Transverse colon (tissue), 3 donors: ENCODE measurements around the gene POP5.

Source experiments
- POLR2A ChIP-seq: fragments of 450-650 bp; IDR thresholded peaks from one replicate; pipeline ENCODE4 v1.6.1; 2016; ENCODE audit warnings: antibody characterized with exemption, mild to moderate bottlenecking, moderate library complexity
- TF ChIP-seq, protein P1 (sequence below), 5 experiments: fragments of 200-600 bp in 3 of 5; fragments of 450-650 bp in 2 of 5; sonication (generic) in 3 of 5; IDR thresholded peaks; 1 replicate in 2 of 5; 2 replicates in 3 of 5; pipeline ENCODE4 v1.5.1; 2016 to 2017; ENCODE audit warnings: antibody characterized with exemption in 5 of 5, inconsistent platforms in 3 of 5, mild to moderate bottlenecking in 2 of 5, moderate library complexity in 1 of 5

DNA sequence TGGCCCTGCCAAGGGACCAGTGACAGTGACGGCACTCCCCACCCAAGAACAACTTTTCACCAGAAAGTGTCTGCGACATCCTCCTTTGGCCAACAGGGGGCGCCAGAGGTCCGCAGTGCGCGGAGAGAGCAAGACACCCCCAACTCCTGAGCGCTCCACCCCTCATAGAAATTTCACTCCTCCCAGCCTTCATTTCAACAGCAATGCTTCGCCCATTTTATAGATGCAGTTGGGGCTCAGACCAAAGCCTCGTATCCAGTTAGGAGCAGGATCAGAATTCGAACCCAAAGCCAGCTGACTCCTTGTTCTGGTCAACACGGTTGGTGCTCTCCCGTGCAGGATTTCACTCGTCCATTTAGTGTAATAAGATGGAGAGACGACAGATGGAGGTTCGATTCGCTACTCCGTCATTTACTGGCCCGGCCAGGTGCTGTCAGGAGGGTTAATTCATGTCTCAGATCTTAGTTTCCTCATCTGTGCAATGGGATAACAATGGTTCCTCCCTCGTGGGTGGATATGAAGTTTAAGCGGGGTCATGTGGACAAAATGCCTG, 2.4 kb upstream of the POP5 start:
- TF ChIP-seq, protein P1, sequence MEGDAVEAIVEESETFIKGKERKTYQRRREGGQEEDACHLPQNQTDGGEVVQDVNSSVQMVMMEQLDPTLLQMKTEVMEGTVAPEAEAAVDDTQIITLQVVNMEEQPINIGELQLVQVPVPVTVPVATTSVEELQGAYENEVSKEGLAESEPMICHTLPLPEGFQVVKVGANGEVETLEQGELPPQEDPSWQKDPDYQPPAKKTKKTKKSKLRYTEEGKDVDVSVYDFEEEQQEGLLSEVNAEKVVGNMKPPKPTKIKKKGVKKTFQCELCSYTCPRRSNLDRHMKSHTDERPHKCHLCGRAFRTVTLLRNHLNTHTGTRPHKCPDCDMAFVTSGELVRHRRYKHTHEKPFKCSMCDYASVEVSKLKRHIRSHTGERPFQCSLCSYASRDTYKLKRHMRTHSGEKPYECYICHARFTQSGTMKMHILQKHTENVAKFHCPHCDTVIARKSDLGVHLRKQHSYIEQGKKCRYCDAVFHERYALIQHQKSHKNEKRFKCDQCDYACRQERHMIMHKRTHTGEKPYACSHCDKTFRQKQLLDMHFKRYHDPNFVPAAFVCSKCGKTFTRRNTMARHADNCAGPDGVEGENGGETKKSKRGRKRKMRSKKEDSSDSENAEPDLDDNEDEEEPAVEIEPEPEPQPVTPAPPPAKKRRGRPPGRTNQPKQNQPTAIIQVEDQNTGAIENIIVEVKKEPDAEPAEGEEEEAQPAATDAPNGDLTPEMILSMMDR (IDR thresholded peaks at IDR 0.05): peak; percentile 92 to 93 (median 92)
- TF ChIP-seq POLR2A: no peak
